GM19193 (cell line): ENCODE data around the gene MVB12B.

Source experiments
- POLR2A ChIP-seq: IDR thresholded peaks from 4 replicates; pipeline ENCODE4 v1.6.1; 2011; ENCODE audit not compliant: insufficient read depth, insufficient read length; ENCODE audit errors: extremely low read depth

MVB12B gene

DNA sequence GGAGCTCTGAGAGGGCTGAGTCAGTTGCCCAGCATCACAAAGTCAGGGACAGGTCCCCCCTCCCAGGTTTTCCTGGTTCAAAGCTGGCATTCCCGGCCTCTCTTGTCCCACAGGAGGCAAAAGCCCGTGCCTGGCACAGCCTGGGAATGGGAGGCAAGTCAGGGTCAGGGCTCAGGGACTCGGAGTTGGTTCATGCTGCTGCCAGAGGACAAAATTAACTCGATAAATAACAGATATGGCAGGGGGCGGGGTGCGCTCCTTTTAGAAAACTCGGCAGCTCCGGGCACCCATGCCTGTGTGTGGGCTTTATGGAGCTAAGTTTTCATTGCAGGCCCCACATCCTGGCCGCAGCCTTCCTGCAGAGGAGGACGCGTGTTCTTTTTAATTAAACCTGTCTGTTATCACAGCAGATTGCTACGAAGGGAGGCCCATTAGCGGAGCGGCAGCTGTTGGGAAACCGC, 224.3 kb downstream of the MVB12B start:
- TF ChIP-seq POLR2A: no peak

DNA sequence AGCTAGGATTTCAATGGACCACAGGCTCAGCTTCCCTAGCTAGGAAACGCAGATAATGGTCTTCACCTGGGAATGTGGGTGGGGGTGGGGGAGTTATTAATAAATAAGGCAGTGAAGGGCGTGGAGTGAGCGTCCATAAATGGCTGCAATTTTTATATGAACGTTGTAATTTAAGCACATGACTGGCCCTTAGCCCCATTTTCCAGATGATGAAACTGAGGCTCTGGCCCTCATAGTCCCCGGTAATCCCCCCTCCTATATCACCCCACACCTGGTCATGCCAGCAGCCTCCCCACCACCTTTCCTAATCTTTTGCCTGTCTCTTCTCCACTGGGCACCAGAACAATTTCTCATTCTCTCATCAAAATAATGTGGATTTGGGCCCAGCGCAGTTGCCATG, 225.2 kb downstream of the MVB12B start:
- no peak for TF ChIP-seq POLR2A

DNA sequence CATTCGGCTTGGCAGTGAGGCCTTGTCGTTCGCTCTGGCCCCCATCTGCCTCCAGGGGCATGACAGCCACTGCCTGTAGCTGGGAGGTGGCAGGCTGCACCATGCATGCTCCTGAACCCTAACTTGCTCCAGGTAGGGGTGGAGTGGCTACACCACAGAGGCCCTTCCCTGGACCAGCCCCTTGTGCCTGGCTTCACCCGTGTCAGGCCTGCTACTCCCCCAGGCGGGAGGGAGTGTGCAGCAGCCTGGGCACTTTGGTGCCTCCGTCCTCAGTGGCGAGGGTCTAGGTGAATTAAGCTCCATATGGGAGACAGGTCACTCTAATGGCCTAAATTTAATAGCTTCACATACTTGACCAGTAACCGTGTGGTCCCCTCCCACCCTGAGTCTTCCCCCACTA, 227.7 kb downstream of the MVB12B start:
- no peak for TF ChIP-seq POLR2A
